Naive thymus-derived CD4-positive, alpha-beta T cell (primary cell): ENCODE data around the gene AGAP6. TPM values are rescaled to one million over a fixed set of nuclear protein-coding genes. Genes with fewer than 3 reads are reported as not detected.
"Not testable (repeated sequence)": the region's sequence is repeated elsewhere in the genome, so short reads cannot be mapped to it uniquely, and the experiment has no call there.

Experiments used
- ATAC-seq: fragments of 150-1000 bp; cut with Tn5 transposase; 2 replicates; pipeline ENCODE4 v1.10.0; 2021; ENCODE audit warnings: mild to moderate bottlenecking, moderate library complexity
- CTCF ChIA-PET: fragments of 350-600 bp; sonication (Branson Sonifier 250); formaldehyde crosslinking; loops from one replicate; lab custom pipeline; 2021; ENCODE audit warnings: antibody characterized with exemption; lab: Charles Lee
- POLR2A ChIA-PET: fragments of 350-600 bp; sonication (Branson Sonifier 250); formaldehyde crosslinking; loops from one replicate; lab custom pipeline; 2021; ENCODE audit warnings: antibody characterized with exemption, inconsistent platforms; lab: Charles Lee
- DNase-seq, 9 donors: peaks; one replicate each; pipeline versions ENCODE4 v3.0.0 to v3.0.0-alpha.2; 2020 to 2022; ENCODE audit warnings: mixed read lengths in 1 of 9
- H3K27ac ChIP-seq: one replicate; pipeline ENCODE4 v1.7.0; 2013; ENCODE audit warnings: mild to moderate bottlenecking, low read depth, low read length, moderate library complexity
- H3K27me3 ChIP-seq, 2 donors: one replicate each; pipeline ENCODE4 v1.7.0; 2013; ENCODE audit warnings: low read length in 2 of 2, mild to moderate bottlenecking in 2 of 2, moderate library complexity in 2 of 2; ENCODE audit not compliant: control insufficient read depth in 2 of 2, insufficient read depth in 2 of 2
- H3K36me3 ChIP-seq, 3 experiments: 1 replicate in 2 of 3; 2 replicates in 1 of 3; pipeline ENCODE4 v1.7.0; 2013; ENCODE audit warnings: low read length in 3 of 3, mild to moderate bottlenecking in 3 of 3, moderate library complexity in 1 of 3; ENCODE audit not compliant: insufficient read depth in 3 of 3, control insufficient read depth in 2 of 3
- H3K4me1 ChIP-seq, 2 donors: one replicate each; pipeline ENCODE4 v1.7.0; 2013; ENCODE audit warnings: low read length in 2 of 2, mild to moderate bottlenecking in 2 of 2, moderate library complexity in 1 of 2; ENCODE audit not compliant: control insufficient read depth in 2 of 2, insufficient read depth in 2 of 2
- H3K4me3 ChIP-seq: 2 replicates; pipeline ENCODE4 v1.7.0; 2013; ENCODE audit warnings: mild to moderate bottlenecking, low read length
- H3K9me3 ChIP-seq, 3 experiments: 1 replicate in 2 of 3; 2 replicates in 1 of 3; pipeline ENCODE4 v1.7.0; 2013; ENCODE audit warnings: low read length in 3 of 3; ENCODE audit not compliant: control insufficient read depth in 2 of 3
- H3K27ac Mint-ChIP-seq, 9 donors: one replicate each; pipeline ENCODE4 v1.8.0; 2020 to 2022; ENCODE audit warnings: mixed read lengths in 9 of 9, mild to moderate bottlenecking in 8 of 9, moderate library complexity in 5 of 9, inconsistent platforms in 2 of 9
- H3K27me3 Mint-ChIP-seq, 5 donors: one replicate each; pipeline ENCODE4 v1.8.0; 2021 to 2022; ENCODE audit warnings: mixed read lengths in 5 of 5, mild to moderate bottlenecking in 1 of 5
- H3K36me3 Mint-ChIP-seq, 5 donors: one replicate each; pipeline ENCODE4 v1.8.0; 2020 to 2022; ENCODE audit warnings: mixed read lengths in 5 of 5, mild to moderate bottlenecking in 3 of 5, inconsistent platforms in 1 of 5
- H3K4me1 Mint-ChIP-seq, 7 donors: one replicate each; pipeline ENCODE4 v1.8.0; 2020 to 2022; ENCODE audit warnings: mixed read lengths in 7 of 7, mild to moderate bottlenecking in 3 of 7, inconsistent platforms in 1 of 7
- H3K4me3 Mint-ChIP-seq, 10 donors: one replicate each; pipeline ENCODE4 v1.8.0; 2020 to 2022; ENCODE audit warnings: mild to moderate bottlenecking in 10 of 10, mixed read lengths in 10 of 10, moderate library complexity in 6 of 10, inconsistent platforms in 2 of 10
- H3K9me3 Mint-ChIP-seq, 11 donors: one replicate each; pipeline ENCODE4 v1.8.0; 2020 to 2022; ENCODE audit warnings: mixed read lengths in 11 of 11, mild to moderate bottlenecking in 4 of 11, inconsistent platforms in 1 of 11, moderate library complexity in 1 of 11
- intact Hi-C, 2 donors: fragments of 100-400 bp; cut with micrococcal nuclease; formaldehyde crosslinking; loops; one replicate each; pipeline ENCODE4 v1.15.1; 2023
- polyA plus RNA-seq, 2 donors: library from polyadenylated mRNA; unstranded; fragments of 300-500 nt; fragmentation: Illumina TruSeq; gene quantifications; one replicate each; pipeline ENCODE4 v1.2.3, GENCODE V29; 2021
- total RNA-seq, 6 experiments: library from RNA in 5 of 6; stranded (reverse) in 5 of 6; gene quantifications; 1 replicate in 5 of 6; 2 replicates in 1 of 6; pipeline ENCODE4 v1.2.3 and lab custom pipeline; 2021 to 2026

Gene AGAP6
- total RNA-seq (10 to 100 TPM; 17.8 to 25.3 (median 21.1) TPM), polyA plus RNA-seq (1 to 10 TPM; 1.7 to 2.4 TPM), total RNA-seq (lab: John Stamatoyannopoulos, UW) (1.7 reads per million, percentile 7 among the genes with 10 or more reads in this experiment)

GRCh38 chr10:49988376-49988775 is at the start of gene AGAP6:
AGAP6 (plus strand) TSS chr10:49988406; CDS start chr10:49988716, 310 bp downstream.
- ATAC-seq, H3K4me1 Mint-ChIP-seq, POLR2A ChIA-PET: not testable (repeated sequence)

GRCh38 chr10:49941447-49942338 is 46.5 kb upstream of the AGAP6 start, which contains the start of the genes PARG and TIMM23B:
PARG (minus strand) TSS chr10:49942027; CDS start chr10:49941725, 302 bp downstream.
TIMM23B (plus strand) TSS chr10:49942053; CDS start chr10:49942195, 142 bp downstream.
- H3K36me3 ChIP-seq, H3K9me3 ChIP-seq, H3K36me3 Mint-ChIP-seq, H3K9me3 Mint-ChIP-seq, H3K27me3 Mint-ChIP-seq, H3K27me3 ChIP-seq, POLR2A ChIA-PET, CTCF ChIA-PET, H3K4me1 ChIP-seq: not testable (repeated sequence)
- intact Hi-C loops: loop anchor here in 1 of 2 donors (1.0 to 5.0 kb wide), 2 partner anchors 403 to 681 kb away; partner anchors contain the start of gene SGMS1
- Mint-ChIP-seq H3K4me3 (peak within 1 kb of the TSS; percentile 99 to 100 (median 99)), H3K27ac (peak within 1 kb of the TSS; percentile 90 to 98 (median 94)), H3K4me1 (peaks cover 12 to 58% (median 49%) of the 10 kb centered on the region in 7 donors)
- H3K27ac ChIP-seq: peak within 1 kb of the TSS; percentile 79
- DNase-seq: peak; percentile 73 to 87 (median 85)
- H3K4me3 ChIP-seq: peak within 1 kb of the TSS; percentile 94
- ATAC-seq: peak; percentile 96

More at GRCh38 chr10:49988376-49988775, at the start of gene AGAP6:
- DNase-seq, H3K36me3 ChIP-seq, H3K9me3 Mint-ChIP-seq, H3K4me1 ChIP-seq, H3K27me3 ChIP-seq, H3K27ac Mint-ChIP-seq, CTCF ChIA-PET, H3K4me3 Mint-ChIP-seq, H3K9me3 ChIP-seq, intact Hi-C loops, H3K36me3 Mint-ChIP-seq, H3K27me3 Mint-ChIP-seq, H3K27ac ChIP-seq, H3K4me3 ChIP-seq: not testable (repeated sequence)

DNA sequence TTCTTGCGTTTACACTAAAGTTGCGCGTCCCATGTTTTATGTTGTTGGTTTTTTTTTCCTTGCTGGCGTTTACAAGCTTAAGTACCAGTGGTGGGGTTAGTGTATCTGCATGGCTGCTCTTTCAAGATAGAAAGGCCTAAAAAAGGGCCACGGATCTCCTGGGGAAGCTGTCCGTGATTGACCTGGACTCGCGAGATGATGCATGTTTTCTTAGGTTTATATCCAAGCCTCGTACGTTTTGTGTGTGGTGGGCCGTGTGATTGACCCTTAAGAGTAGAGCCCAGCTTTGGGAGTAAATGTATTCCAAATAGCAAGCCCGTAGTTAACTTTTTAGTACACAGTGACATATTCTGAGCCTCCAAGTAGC is 45.9 kb upstream of the AGAP6 start:
- H3K27me3 Mint-ChIP-seq, H3K36me3 Mint-ChIP-seq, CTCF ChIA-PET, H3K27me3 ChIP-seq, H3K9me3 Mint-ChIP-seq, H3K9me3 ChIP-seq, H3K4me1 ChIP-seq, H3K36me3 ChIP-seq, POLR2A ChIA-PET: not testable (repeated sequence)
- ATAC-seq: peak; percentile 9
- H3K27ac Mint-ChIP-seq: peak overlapping the region; percentile 90 to 98 (median 94)
- Histone ChIP-seq H3K27ac (peak overlapping the region; percentile 79), H3K4me3 (peak overlapping the region; percentile 94)
- peak overlapping the region; percentile 99 to 100 (median 99) for H3K4me3 Mint-ChIP-seq
- intact Hi-C loops: loop anchor here in 1 of 2 donors (1.0 to 5.0 kb wide), 2 partner anchors 404 to 680 kb away; partner anchors contain the start of gene SGMS1
- peaks cover 12 to 56% (median 48%) of the 10 kb centered on the region in 7 donors for H3K4me1 Mint-ChIP-seq
- DNase-seq: peak in 1 of 9 donors; percentile 0

- H3K4me1 ChIP-seq, ATAC-seq, H3K27ac ChIP-seq, DNase-seq, H3K4me3 ChIP-seq, H3K36me3 Mint-ChIP-seq, H3K27me3 ChIP-seq, H3K27me3 Mint-ChIP-seq, H3K9me3 ChIP-seq, H3K9me3 Mint-ChIP-seq, POLR2A ChIA-PET, CTCF ChIA-PET, H3K36me3 ChIP-seq: not testable (repeated sequence)
- intact Hi-C loops: loop anchor here in 1 of 2 donors (5.0 kb wide), 1 partner anchor 679 kb away; the partner anchor contains the start of gene SGMS1
- Mint-ChIP-seq H3K4me3 (peak overlapping the region in 7 of 10 donors; percentile 19 to 99 (median 34)), H3K27ac (peak overlapping the region in 2 of 9 donors; percentile 17 to 76), H3K4me1 (peaks cover 10 to 50% (median 43%) of the 10 kb centered on the region in 7 donors)
These were observed 44.6 kb upstream of the AGAP6 start for GRCh38 chr10:49943607-49944006.

DNA sequence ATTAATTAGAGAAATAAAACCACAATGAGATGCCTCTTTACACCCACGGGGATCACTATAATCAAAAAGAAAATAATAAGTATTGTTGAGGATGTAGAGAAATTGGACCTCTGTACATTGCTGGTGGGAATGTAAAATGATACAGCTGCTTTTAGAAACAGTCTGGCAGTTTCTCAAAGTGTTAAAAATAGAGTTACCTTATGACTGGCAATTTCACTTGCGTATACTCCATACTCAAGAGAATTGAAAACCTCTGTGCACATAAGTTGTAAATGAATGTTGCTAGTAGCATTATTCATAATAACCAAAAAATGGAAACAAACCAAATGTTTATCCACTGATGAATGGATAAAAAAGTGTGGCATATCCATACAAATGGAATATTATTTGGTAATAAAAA is 40.1 kb upstream of the AGAP6 start:
- H3K4me3 Mint-ChIP-seq, H3K27ac Mint-ChIP-seq, H3K4me3 ChIP-seq, H3K27me3 ChIP-seq, H3K27ac ChIP-seq, POLR2A ChIA-PET, intact Hi-C loops, H3K27me3 Mint-ChIP-seq, H3K4me1 ChIP-seq, H3K36me3 ChIP-seq, CTCF ChIA-PET, ATAC-seq, DNase-seq, H3K9me3 Mint-ChIP-seq, H3K9me3 ChIP-seq: not testable (repeated sequence)
- Mint-ChIP-seq H3K4me1 (peaks cover 8 to 28% (median 11%) of the 10 kb centered on the region in 7 donors), H3K36me3 (peaks cover 0 to 12% (median 6%) of the 10 kb centered on the region in 5 donors)

GRCh38 chr10:49948737-49949136 is 39.5 kb upstream of the AGAP6 start:
- H3K4me1 ChIP-seq, CTCF ChIA-PET, H3K9me3 ChIP-seq, H3K27ac Mint-ChIP-seq, intact Hi-C loops, ATAC-seq, DNase-seq, H3K27me3 ChIP-seq, H3K9me3 Mint-ChIP-seq, POLR2A ChIA-PET, H3K27ac ChIP-seq, H3K4me3 Mint-ChIP-seq, H3K36me3 ChIP-seq, H3K27me3 Mint-ChIP-seq, H3K4me3 ChIP-seq: not testable (repeated sequence)
- peaks cover 6 to 24% (median 9%) of the 10 kb centered on the region in 7 donors for H3K4me1 Mint-ChIP-seq
- H3K36me3 Mint-ChIP-seq: peaks cover 0 to 11% (median 5%) of the 10 kb centered on the region in 5 donors
